NCI-H2196 (cell line): ENCODE results near the gene FOSL2.
A peak's percentile ranks its signal among the peaks of the same experiment; 100 is the strongest.

Experiments used
- DNase-seq: peaks from one replicate; lab custom pipeline; 2025; ENCODE audit not compliant: unreplicated experiment; lab: John Stamatoyannopoulos, UW

The FOSL2 gene

GRCh38 chr2:28374331-28374730 is 18.3 kb upstream of the FOSL2 start:
- no peak for DNase-seq

GRCh38 chr2:28375236-28375635 is 17.4 kb upstream of the FOSL2 start:
- DNase-seq: no peak

GRCh38 chr2:28375742-28376631 is 16.7 kb upstream of the FOSL2 start:
- DNase-seq: no peak

GRCh38 chr2:28377195-28377816 is 15.4 kb upstream of the FOSL2 start:
- no peak for DNase-seq

- DNase-seq: no peak
Observed at GRCh38 chr2:28377984-28378678, 14.5 kb upstream of the FOSL2 start.

- no peak for DNase-seq
Observed at GRCh38 chr2:28378679-28379584, 13.7 kb upstream of the FOSL2 start.

GRCh38 chr2:28380219-28380618 is 12.4 kb upstream of the FOSL2 start:
- DNase-seq: no peak

- DNase-seq: no peak
Observed at GRCh38 chr2:28381225-28382180, 11.2 kb upstream of the FOSL2 start.

GRCh38 chr2:28382755-28383154 is 9.9 kb upstream of the FOSL2 start:
- DNase-seq: no peak

- DNase-seq: no peak
Observed at GRCh38 chr2:28387082-28387960, 5.3 kb upstream of the FOSL2 start.

GRCh38 chr2:28389399-28390240 is 3.0 kb upstream of the FOSL2 start:
- no peak for DNase-seq

- peak; percentile 76 for DNase-seq
Observed at GRCh38 chr2:28390241-28390745, 2.4 kb upstream of the FOSL2 start.

GRCh38 chr2:28390746-28391563 is 1.7 kb upstream of the FOSL2 start:
- peak; percentile 69 for DNase-seq

- peak; percentile 84 for DNase-seq
Observed at GRCh38 chr2:28391564-28392296, 928 bp upstream of the FOSL2 start.

GRCh38 chr2:28393114-28393836 is 617 bp downstream of the FOSL2 start:
- DNase-seq: peak; percentile 34
